Glutamatergic neuron (in vitro differentiated cells): ENCODE measurements around the gene TOX2. TPM values are rescaled to one million over a fixed set of nuclear protein-coding genes. Genes with fewer than 3 reads are reported as not detected.

Experiments used
- DNase-seq: peaks from one replicate; pipeline ENCODE4 v3.0.0; 2022
- H3K27ac Mint-ChIP-seq: one replicate; pipeline ENCODE4 v1.8.0; 2020; ENCODE audit warnings: mild to moderate bottlenecking, mixed read lengths, inconsistent platforms; ENCODE audit not compliant: unreplicated experiment
- H3K27me3 Mint-ChIP-seq: one replicate; pipeline ENCODE4 v1.8.0; 2020; ENCODE audit warnings: mild to moderate bottlenecking, moderate library complexity, mixed read lengths, inconsistent platforms; ENCODE audit not compliant: unreplicated experiment
- H3K36me3 Mint-ChIP-seq: one replicate; pipeline ENCODE4 v1.8.0; 2020; ENCODE audit warnings: mild to moderate bottlenecking, mixed read lengths, inconsistent platforms; ENCODE audit not compliant: unreplicated experiment
- H3K4me1 Mint-ChIP-seq: one replicate; pipeline ENCODE4 v1.8.0; 2020; ENCODE audit warnings: mild to moderate bottlenecking, low read depth, mixed read lengths, inconsistent platforms; ENCODE audit not compliant: unreplicated experiment
- H3K4me3 Mint-ChIP-seq: one replicate; pipeline ENCODE4 v1.8.0; 2020; ENCODE audit warnings: mild to moderate bottlenecking, mixed read lengths, inconsistent platforms; ENCODE audit not compliant: unreplicated experiment
- H3K9me3 Mint-ChIP-seq: one replicate; pipeline ENCODE4 v1.8.0; 2020; ENCODE audit warnings: mild to moderate bottlenecking, moderate library complexity, mixed read lengths, inconsistent platforms; ENCODE audit not compliant: unreplicated experiment
- total RNA-seq: library from RNA; stranded (reverse); fragmentation: NEBNext Ultra II Directional; extraction: Animal tissue kit (Norgen Biotek cat#: 25700); gene quantifications from one replicate; pipeline ENCODE4 v1.2.1, GENCODE V29; 2021; ENCODE audit not compliant: unreplicated experiment
- TF ChIP-seq, protein P1 (sequence below): fragments of 200-600 bp; sonication (generic); IDR thresholded peaks from one replicate; pipeline ENCODE4 v1.5.0; 2021; ENCODE audit not compliant: partially characterized antibody, unreplicated experiment

The TOX2 gene
- total RNA-seq, 1 donor from 2014 or later, result 11.0 TPM

DNA sequence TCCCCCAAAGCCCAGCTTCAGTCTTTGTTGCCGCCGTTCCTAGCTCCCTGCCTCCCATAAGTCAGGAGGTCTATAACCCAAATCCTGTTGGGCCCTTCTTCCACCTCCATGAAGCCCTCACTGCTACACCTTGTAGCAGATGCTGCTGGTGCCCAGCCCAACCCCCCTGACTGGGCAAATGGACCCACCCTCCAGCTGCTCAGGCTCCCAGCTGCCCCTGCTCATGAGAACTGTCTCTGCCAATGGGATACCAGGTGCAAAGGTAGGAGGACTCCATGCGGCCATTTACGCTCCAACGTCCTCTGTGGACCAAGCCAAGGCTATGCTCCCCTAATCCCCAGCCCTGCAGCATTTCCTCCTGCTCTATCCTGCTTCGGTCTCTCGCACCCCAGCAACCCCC is 200.5 kb downstream of the TOX2 start:
- TF ChIP-seq, protein P1, sequence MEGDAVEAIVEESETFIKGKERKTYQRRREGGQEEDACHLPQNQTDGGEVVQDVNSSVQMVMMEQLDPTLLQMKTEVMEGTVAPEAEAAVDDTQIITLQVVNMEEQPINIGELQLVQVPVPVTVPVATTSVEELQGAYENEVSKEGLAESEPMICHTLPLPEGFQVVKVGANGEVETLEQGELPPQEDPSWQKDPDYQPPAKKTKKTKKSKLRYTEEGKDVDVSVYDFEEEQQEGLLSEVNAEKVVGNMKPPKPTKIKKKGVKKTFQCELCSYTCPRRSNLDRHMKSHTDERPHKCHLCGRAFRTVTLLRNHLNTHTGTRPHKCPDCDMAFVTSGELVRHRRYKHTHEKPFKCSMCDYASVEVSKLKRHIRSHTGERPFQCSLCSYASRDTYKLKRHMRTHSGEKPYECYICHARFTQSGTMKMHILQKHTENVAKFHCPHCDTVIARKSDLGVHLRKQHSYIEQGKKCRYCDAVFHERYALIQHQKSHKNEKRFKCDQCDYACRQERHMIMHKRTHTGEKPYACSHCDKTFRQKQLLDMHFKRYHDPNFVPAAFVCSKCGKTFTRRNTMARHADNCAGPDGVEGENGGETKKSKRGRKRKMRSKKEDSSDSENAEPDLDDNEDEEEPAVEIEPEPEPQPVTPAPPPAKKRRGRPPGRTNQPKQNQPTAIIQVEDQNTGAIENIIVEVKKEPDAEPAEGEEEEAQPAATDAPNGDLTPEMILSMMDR, result no peak
- H3K27ac Mint-ChIP-seq, result no peak overlapping the region
- no peaks in the 10 kb centered on the region for H3K4me1 Mint-ChIP-seq
- no peak for DNase-seq
- H3K27me3 Mint-ChIP-seq, result peaks cover 1% of the 10 kb centered on the region
- H3K36me3 Mint-ChIP-seq, result no peaks in the 10 kb centered on the region
- no peaks in the 10 kb centered on the region for H3K9me3 Mint-ChIP-seq
- no peak overlapping the region for H3K4me3 Mint-ChIP-seq

DNA sequence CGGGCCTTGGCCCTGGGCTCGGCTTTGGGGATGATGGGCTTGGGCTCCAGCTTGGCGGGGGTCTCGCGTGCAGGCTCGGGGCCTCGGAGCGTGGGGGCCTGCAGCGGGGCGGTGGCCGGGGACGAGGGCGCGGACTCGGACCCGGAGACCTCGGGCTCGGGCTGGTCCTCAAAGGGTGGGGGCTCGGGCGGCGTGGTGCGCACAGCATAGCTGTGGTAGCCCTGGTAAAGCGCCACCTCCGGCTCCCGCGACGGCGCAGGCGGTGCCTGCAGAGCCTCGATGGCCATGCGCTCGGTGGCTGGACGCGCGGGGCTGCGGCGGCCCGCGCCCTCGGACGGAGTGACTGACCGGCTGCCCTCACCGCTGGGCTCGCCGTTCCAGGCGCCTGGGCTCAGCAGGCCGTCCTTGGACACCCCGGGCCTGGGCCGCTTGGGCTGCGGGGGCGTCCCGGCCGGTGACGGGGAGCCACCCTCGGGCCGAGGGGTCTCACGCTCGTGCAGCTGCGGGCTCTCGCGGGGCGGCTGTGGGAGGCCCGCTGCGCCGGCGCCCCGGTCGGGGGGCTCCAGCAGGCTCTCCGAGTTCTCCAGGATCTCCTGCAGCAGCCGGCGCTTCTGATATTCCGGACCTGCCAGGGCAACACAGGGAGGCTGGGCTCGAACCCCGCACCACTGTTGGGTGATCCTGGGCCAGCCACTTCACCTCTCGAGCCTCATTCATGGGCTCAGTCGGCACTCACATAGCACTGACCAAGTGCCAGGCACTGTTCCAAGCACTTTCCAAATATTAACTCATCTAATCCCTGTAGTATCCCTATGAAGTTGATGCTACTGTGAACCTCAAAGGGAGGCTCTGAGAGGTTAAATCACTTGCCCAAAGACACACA is 201.4 kb downstream of the TOX2 start:
- H3K36me3 Mint-ChIP-seq, result no peaks in the 10 kb centered on the region
- no peaks in the 10 kb centered on the region for H3K4me1 Mint-ChIP-seq
- peaks cover 1% of the 10 kb centered on the region for H3K27me3 Mint-ChIP-seq
- H3K27ac Mint-ChIP-seq, result no peak overlapping the region
- TF ChIP-seq, protein P1, result no peak
- no peak overlapping the region for H3K4me3 Mint-ChIP-seq
- DNase-seq, result no peak
- H3K9me3 Mint-ChIP-seq, result peaks cover 1% of the 10 kb centered on the region

DNA sequence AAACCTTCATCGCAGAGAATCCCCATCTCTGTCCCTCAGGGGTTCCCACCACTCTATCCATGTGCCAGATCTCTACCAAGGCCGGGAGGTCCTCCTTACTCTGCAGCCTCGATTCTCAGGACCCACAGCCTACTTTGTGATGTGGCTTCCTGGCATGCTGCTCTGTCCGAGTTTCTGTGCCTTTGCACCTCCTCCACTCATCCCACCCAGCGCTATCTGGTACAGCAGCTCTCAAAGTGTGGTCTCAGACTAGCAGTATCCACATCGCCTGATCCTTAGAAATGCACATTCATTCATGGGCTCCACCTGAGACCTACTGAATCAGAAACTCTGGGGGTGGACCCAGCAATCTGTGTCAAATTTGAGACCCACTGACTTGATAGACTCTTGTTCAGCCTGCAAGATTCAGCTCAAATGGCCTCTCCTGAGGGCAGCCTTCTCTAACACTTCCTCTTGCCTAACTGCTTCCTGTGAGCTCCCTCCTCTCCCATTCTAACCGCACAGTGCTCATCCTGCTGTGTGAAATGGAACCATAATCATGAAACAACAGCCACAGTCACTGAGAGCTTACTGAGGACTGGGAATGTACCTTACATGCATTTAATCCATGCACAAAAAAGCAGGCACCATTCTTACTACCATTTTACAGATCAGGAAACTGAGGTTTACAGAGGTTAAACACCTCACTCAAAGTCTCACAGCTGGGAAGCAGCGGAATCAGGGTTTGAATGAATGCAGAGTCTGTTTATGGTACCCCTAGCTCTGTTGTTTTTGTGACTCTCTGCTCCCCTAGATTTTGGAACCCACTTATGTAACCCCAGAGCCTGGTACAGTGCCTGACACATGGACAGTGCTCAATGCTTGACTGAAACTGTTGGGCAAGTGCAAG is 202.9 kb downstream of the TOX2 start:
- no peak overlapping the region for H3K27ac Mint-ChIP-seq
- no peak for DNase-seq
- H3K9me3 Mint-ChIP-seq, result peaks cover 3% of the 10 kb centered on the region
- no peak overlapping the region for H3K4me3 Mint-ChIP-seq
- peaks cover 1% of the 10 kb centered on the region for H3K27me3 Mint-ChIP-seq
- TF ChIP-seq, protein P1, result no peak
- no peaks in the 10 kb centered on the region for H3K36me3 Mint-ChIP-seq
- H3K4me1 Mint-ChIP-seq, result no peaks in the 10 kb centered on the region

DNA sequence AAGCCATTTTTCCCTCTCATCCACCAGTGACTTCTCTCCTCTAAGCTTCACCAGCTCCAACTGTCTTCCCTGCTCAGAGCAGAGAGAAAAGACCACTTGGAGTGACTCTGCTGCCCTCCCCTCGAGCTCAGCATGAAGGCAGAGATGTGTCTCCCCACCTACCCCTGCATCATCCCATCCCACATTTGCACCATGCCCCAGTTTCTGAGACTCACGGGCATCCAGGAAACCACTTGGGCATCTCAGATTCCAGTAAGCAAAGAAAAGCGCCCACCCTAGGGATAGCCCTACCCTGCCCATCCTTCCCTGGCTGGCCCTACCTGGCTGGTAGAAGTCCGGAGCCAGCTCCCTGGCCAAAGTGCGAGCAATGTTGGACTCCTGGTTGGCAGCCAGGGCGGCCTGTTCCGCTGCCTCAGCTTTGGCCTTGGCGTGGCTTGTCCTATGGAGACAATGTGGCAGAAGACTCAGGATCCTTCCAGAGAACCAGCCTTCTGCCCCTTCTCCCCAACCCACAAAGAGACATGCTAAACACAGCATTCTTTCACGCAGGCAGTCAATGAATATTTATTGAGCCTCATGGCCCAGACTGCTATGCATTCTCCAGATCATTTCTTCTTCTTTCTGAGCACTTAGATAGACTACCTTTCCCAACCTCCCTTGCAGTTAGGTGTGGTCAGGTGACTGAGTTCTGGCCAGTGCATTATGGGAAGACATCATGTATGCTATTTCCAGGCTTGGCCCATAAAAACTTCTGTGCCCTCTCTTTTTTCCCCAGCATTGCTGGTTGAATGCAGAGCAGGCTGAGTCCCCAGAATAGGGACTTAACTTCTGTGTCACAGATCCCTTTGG is 203.8 kb downstream of the TOX2 start:
- H3K9me3 Mint-ChIP-seq, result peaks cover 7% of the 10 kb centered on the region
- H3K36me3 Mint-ChIP-seq, result no peaks in the 10 kb centered on the region
- no peak for DNase-seq
- H3K4me1 Mint-ChIP-seq, result no peaks in the 10 kb centered on the region
- H3K4me3 Mint-ChIP-seq, result no peak overlapping the region
- peaks cover 1% of the 10 kb centered on the region for H3K27me3 Mint-ChIP-seq
- H3K27ac Mint-ChIP-seq, result no peak overlapping the region
- TF ChIP-seq, protein P1, result no peak

Other genes starting within 250 kb of the TOX2 start
- gene MYBL2, start 247.7 kb upstream of the TOX2 start, total RNA-seq, result 19.0 TPM
- gene GTSF1L, start 187.8 kb upstream of the TOX2 start, total RNA-seq, result not detected